Glomerular visceral epithelial cell (primary cell): ENCODE measurements around the gene LRCH2.
"Not testable (repeated sequence)": the region's sequence is repeated elsewhere in the genome, so short reads cannot be mapped to it uniquely, and the experiment has no call there.

ENCODE experiments used
- DNase-seq: peaks from one replicate; pipeline ENCODE4 v3.0.0-alpha.2; 2016; ENCODE audit errors: extremely low spot score

LRCH2 gene, protein sequence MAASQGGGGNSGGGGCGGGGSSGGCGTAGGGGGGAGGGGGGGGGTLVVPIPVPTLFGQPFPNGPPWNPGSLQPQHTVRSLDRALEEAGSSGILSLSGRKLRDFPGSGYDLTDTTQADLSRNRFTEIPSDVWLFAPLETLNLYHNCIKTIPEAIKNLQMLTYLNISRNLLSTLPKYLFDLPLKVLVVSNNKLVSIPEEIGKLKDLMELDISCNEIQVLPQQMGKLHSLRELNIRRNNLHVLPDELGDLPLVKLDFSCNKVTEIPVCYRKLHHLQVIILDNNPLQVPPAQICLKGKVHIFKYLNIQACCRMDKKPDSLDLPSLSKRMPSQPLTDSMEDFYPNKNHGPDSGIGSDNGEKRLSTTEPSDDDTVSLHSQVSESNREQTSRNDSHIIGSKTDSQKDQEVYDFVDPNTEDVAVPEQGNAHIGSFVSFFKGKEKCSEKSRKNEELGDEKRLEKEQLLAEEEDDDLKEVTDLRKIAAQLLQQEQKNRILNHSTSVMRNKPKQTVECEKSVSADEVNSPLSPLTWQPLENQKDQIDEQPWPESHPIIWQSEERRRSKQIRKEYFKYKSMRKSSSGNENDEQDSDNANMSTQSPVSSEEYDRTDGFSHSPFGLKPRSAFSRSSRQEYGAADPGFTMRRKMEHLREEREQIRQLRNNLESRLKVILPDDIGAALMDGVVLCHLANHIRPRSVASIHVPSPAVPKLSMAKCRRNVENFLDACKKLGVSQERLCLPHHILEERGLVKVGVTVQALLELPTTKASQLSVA

GRCh38 chrX:115233497-115234455 lies at the start of gene LRCH2:
Gene LRCH2 (minus strand): TSS chrX:115234096. CDS start chrX:115234041, 55 bp downstream.
- DNase-seq, result peak; percentile 47

DNA sequence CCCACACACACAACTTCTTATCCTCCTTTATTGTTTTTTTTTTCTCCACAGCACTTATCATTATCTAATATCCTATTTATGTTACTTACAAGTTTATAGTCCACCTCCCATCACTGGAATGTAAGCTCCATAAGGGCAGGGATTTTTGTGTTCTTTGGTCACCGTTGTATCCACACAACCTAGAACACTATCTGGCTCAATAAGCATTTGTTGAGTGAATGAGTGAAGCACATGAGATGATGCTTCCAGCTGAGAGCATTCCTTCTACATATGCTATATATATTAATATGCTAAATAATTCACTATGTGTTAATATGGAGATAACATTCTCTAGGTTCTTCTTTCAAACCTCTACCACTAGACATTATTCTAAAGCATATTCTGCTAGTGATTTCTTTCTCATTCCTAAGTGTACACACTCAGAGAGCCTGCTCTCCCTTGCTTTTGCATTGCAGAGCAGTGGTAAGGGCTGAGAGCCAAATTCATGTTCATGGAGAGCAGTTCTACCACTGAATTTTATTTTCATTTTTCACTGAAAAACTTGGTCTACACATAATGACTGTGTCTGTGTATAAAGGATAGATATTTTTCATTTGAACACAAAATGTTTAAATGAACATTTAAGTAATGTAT lies 35.3 kb upstream of the LRCH2 start:
- no peak for DNase-seq

DNA sequence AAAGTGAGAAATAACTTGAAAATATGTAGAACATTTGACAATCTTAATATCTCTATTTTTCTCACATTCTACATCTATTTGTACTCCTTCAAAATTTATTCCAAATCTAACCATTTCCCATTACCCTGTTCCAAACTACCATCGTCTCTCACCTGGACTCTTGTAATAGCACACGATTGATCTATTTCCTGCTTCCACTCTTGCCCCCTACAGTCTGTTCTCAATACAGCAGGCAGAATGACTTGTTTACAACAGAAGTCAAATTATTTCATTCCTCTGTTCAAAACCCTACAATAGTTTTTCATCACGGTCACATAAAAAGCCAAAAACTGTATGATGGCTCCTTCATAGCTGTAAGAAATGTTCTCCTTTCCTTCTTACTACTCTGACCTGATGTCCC lies 34.5 kb upstream of the LRCH2 start:
- no peak for DNase-seq

DNA sequence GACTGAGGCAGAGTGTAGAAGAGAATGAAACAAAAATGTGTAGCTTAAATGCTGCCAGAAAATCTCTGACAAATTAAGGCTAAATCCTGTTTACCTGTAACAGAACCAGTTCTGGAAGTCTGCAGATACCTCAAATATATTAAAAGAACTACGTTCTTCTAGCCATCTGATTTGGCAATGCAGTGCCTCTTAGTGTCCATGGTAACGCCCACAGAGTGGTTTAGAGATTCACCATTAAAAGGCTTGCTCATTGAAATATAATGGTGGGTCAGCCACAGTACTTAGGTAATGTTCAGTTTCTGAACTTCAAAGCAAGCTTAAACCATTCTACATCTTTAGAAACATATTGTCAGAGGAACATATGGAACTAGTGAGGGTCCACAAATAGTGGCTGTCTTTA lies 32.4 kb upstream of the LRCH2 start:
- no peak for DNase-seq

DNA sequence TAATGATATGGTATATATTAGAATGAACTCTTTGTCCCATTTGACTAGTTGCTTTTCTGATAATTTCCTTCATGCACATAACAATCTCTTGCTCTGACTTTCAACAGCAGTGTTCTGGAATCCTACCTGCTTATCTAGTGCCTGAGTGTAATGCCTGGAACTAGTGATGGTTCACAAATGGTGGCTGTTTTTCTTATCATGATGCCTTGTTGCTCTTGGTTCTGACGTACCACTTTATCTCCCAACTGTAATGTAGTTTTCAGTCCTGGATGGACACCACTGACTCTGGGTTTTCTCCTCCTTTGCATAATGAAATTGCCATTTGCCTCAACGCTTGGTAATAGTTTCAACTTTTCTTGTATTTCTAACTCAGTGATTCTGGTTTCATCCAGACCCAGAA lies 30.1 kb upstream of the LRCH2 start:
- DNase-seq, result no peak

DNA sequence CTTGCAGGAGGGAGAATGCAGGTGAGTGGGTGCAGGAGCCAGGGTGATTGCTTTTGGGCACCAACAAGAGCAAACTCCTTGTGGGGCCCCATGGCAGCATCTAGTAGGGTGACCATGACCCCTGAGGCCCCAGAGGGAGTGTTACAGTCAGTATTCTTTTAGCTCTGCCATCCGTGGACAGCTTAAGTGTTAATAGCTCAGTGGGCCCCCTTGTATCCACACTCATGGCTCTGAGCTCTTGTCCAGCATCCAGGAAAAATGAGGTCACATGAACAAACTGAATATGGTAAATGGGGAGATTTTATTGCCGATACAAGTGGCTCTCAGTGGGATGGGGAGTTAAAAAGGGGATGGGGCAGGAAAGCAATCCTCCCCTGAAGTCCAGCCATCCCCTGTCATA lies 27.3 kb upstream of the LRCH2 start:
- DNase-seq, result no peak

GRCh38 chrX:115260330-115260729 lies 26.4 kb upstream of the LRCH2 start:
- DNase-seq, result no peak

GRCh38 chrX:115259238-115259875 lies 25.5 kb upstream of the LRCH2 start:
- DNase-seq, result no peak

GRCh38 chrX:115257711-115258110 lies 23.8 kb upstream of the LRCH2 start:
- no peak for DNase-seq

- DNase-seq, result no peak
These were observed 21.1 kb upstream of the LRCH2 start for GRCh38 chrX:115255003-115255402.

- no peak for DNase-seq
These were observed 17.8 kb upstream of the LRCH2 start for GRCh38 chrX:115251458-115252233.

- DNase-seq, result no peak
These were observed 3.2 kb upstream of the LRCH2 start for GRCh38 chrX:115237056-115237455.

DNA sequence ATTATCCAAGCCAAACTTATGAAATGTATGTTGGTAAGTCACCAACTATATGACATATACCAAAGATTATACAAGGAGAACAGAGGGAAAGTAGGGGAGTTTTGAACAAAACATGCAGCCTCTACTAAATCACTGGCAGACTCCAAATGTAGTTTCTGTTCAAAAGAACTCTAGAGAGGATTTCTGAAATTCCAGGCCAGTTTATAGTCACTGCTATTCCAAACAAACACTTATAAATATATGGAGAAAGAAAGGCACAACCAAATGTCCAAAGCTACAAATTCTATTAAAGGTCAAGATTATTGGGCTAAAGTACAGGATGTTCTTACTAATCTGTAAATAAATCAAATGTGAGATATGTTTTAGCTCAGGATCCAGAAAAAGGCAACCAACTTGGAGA lies 2.7 kb upstream of the LRCH2 start:
- no peak for DNase-seq

DNA sequence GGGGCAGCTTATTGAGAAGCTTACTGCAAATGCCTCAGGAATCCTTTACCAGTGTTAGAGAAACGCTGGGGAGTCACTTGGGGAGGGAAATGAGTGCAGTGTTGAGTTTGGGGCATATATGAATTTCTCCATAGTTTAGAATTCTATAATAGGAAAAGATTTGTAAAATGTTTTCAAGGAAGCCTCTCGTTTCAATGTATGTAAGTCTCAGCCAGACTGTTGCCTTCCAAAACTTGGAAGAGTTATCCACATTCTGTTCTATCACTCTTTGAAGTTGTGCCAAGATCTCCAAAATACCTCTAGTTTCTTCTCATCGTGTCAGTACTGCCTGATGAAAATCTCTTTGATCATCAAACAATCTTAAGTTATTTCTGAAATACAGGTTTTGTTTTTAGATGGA lies 565 bp upstream of the LRCH2 start:
- no peak for DNase-seq

- DNase-seq, result no peak
These were observed 881 bp downstream of the LRCH2 start for GRCh38 chrX:115232933-115233496.

- no peak for DNase-seq
These were observed 4.4 kb downstream of the LRCH2 start for GRCh38 chrX:115229337-115230003.

DNA sequence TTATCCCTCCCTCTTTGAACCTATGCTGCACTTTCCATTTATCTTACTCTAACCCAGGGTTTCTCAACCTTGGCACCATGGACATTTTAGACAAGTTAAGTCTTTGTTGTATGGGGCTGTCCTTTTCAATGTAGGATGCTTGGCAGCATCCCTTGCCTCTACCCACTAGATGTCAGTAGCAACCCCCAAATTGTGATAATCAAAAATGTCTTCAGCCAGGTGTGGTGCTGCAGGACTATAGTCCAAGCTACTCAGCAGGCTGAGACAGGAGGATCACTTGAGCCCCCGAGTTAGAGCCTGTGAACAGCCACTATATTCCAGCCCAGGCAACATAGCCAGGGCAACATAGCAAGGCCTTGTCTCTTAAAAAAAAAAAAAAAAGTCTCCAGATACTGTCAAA lies 7.0 kb downstream of the LRCH2 start:
- DNase-seq, result peak; percentile 16

DNA sequence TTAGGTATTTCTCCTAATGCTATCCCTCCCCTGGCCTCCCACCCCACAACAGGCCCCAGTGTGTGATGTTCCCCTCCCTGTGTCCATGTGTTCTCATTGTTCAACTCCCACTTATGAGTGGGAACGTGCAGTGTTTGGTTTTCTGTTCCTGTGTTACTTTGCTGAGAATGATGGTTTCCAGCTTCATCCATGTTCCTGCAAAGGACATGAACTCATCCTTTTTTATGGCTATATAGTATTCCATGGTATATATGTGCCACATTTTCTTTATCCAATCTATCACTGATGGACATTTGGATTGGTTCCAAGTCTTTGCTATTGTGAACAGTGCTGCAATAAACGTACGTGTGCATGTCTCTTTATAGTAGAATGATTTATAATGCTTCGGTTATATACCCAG lies 16.6 kb downstream of the LRCH2 start:
- not testable (repeated sequence) for DNase-seq

DNA sequence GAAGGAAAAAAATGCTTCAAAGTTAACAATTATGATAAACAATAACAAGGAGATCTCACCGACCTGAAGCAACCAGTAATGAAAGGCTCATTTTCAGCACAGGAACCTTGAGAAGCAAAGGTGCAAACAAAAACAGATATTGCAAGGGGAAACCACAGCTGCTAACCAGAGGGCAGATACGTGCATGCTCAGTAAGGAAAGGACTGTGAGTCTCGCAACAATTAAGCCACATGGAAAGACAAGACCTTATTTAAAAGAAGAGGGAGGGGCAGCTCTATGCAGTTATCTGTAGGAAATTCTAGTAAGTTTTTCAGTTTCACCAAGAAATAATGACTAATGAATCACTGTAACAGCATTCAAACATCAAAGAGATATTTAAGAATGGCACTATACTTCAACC lies 19.3 kb downstream of the LRCH2 start:
- DNase-seq, result no peak
